ENCODE measurements around the gene MYT1.

DNA sequence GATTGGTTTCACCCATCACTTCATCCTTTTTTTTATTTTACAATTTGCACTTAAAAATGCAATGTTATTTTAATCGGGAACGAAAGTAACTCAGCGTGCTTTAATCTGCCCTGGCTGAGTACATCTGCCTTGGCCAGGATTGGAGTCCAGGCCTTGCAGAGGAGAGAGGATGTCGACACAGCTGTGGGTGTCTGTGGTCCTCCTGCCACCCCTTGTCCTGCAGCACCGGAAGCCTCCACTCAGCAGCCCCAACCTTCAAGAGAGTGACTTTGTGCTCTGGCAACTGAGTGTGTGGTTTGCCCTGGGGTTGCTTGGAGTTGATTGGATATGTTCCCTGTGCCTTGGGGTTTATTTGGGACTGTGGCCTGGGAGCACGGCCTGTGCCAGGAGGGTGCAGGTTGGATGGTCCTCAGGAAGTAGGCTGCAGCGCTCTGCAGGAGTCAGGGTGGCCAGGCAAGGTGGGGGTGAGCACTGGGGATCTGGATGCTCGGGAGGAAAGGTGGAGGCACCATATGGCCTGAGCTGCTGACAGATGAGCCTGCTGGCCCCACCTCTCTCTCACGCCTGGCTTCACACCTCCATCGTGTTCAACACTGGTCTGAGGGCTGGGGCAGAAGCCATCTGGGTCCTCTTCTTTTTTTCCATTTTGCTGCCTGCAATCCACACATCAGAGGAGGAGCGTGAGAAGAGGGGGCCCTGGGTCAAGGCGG is 4.3 kb downstream of the MYT1 start:
- TF ChIP-seq, protein P1, sequence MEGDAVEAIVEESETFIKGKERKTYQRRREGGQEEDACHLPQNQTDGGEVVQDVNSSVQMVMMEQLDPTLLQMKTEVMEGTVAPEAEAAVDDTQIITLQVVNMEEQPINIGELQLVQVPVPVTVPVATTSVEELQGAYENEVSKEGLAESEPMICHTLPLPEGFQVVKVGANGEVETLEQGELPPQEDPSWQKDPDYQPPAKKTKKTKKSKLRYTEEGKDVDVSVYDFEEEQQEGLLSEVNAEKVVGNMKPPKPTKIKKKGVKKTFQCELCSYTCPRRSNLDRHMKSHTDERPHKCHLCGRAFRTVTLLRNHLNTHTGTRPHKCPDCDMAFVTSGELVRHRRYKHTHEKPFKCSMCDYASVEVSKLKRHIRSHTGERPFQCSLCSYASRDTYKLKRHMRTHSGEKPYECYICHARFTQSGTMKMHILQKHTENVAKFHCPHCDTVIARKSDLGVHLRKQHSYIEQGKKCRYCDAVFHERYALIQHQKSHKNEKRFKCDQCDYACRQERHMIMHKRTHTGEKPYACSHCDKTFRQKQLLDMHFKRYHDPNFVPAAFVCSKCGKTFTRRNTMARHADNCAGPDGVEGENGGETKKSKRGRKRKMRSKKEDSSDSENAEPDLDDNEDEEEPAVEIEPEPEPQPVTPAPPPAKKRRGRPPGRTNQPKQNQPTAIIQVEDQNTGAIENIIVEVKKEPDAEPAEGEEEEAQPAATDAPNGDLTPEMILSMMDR (IDR thresholded peaks at IDR 0.05) = no peak
- TF ChIP-seq POLR2A (IDR thresholded peaks at IDR 0.05) = no peak
